ENCODE results near the gene ARHGEF7. TPM values are rescaled to one million over a fixed set of nuclear protein-coding genes. Genes with fewer than 3 reads are reported as not detected.

ARHGEF7 gene
- total and polyA plus RNA-seq, 2 experiments from 2014 or later, result 23.6 to 58.9 TPM

DNA sequence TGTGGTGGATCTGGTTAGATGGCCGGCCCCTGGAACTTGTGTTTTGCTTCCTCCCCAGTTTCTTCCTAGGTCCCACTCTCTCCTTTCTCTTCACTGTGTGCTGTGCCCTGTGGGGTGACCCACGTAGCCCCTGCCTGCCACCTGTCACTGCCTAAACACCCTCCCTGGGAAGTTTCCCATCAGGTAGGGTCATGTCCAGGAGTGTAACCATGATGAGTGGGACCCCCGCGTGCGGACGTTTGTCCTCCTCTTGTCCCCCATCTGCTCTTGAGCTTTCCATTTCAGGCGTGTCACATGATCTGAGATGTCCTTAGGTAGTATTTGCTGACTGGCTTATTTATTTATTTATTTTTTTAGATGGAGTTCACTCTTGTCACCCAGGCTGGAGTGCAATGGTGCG, 61.3 kb downstream of the ARHGEF7 start (continued):
- TF ChIP-seq, protein P1, sequence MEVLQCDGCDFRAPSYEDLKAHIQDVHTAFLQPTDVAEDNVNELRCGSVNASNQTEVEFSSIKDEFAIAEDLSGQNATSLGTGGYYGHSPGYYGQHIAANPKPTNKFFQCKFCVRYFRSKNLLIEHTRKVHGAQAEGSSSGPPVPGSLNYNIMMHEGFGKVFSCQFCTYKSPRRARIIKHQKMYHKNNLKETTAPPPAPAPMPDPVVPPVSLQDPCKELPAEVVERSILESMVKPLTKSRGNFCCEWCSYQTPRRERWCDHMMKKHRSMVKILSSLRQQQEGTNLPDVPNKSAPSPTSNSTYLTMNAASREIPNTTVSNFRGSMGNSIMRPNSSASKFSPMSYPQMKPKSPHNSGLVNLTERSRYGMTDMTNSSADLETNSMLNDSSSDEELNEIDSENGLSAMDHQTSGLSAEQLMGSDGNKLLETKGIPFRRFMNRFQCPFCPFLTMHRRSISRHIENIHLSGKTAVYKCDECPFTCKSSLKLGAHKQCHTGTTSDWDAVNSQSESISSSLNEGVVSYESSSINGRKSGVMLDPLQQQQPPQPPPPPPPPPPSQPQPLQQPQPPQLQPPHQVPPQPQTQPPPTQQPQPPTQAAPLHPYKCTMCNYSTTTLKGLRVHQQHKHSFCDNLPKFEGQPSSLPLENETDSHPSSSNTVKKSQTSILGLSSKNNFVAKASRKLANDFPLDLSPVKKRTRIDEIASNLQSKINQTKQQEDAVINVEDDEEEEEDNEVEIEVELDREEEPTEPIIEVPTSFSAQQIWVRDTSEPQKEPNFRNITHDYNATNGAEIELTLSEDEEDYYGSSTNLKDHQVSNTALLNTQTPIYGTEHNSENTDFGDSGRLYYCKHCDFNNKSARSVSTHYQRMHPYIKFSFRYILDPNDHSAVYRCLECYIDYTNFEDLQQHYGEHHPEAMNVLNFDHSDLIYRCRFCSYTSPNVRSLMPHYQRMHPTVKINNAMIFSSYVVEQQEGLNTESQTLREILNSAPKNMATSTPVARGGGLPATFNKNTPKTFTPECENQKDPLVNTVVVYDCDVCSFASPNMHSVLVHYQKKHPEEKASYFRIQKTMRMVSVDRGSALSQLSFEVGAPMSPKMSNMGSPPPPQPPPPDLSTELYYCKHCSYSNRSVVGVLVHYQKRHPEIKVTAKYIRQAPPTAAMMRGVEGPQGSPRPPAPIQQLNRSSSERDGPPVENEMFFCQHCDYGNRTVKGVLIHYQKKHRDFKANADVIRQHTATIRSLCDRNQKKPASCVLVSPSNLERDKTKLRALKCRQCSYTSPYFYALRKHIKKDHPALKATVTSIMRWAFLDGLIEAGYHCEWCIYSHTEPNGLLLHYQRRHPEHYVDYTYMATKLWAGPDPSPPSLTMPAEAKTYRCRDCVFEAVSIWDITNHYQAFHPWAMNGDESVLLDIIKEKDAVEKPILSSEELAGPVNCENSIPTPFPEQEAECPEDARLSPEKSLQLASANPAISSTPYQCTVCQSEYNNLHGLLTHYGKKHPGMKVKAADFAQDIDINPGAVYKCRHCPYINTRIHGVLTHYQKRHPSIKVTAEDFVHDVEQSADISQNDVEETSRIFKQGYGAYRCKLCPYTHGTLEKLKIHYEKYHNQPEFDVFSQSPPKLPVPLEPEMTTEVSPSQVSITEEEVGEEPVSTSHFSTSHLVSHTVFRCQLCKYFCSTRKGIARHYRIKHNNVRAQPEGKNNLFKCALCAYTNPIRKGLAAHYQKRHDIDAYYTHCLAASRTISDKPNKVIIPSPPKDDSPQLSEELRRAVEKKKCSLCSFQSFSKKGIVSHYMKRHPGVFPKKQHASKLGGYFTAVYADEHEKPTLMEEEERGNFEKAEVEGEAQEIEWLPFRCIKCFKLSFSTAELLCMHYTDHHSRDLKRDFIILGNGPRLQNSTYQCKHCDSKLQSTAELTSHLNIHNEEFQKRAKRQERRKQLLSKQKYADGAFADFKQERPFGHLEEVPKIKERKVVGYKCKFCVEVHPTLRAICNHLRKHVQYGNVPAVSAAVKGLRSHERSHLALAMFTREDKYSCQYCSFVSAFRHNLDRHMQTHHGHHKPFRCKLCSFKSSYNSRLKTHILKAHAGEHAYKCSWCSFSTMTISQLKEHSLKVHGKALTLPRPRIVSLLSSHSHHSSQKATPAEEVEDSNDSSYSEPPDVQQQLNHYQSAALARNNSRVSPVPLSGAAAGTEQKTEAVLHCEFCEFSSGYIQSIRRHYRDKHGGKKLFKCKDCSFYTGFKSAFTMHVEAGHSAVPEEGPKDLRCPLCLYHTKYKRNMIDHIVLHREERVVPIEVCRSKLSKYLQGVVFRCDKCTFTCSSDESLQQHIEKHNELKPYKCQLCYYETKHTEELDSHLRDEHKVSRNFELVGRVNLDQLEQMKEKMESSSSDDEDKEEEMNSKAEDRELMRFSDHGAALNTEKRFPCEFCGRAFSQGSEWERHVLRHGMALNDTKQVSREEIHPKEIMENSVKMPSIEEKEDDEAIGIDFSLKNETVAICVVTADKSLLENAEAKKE (CRISPR knock-in tag; IDR thresholded peaks at IDR 0.05), result no peak
- TF ChIP-seq, protein P2, sequence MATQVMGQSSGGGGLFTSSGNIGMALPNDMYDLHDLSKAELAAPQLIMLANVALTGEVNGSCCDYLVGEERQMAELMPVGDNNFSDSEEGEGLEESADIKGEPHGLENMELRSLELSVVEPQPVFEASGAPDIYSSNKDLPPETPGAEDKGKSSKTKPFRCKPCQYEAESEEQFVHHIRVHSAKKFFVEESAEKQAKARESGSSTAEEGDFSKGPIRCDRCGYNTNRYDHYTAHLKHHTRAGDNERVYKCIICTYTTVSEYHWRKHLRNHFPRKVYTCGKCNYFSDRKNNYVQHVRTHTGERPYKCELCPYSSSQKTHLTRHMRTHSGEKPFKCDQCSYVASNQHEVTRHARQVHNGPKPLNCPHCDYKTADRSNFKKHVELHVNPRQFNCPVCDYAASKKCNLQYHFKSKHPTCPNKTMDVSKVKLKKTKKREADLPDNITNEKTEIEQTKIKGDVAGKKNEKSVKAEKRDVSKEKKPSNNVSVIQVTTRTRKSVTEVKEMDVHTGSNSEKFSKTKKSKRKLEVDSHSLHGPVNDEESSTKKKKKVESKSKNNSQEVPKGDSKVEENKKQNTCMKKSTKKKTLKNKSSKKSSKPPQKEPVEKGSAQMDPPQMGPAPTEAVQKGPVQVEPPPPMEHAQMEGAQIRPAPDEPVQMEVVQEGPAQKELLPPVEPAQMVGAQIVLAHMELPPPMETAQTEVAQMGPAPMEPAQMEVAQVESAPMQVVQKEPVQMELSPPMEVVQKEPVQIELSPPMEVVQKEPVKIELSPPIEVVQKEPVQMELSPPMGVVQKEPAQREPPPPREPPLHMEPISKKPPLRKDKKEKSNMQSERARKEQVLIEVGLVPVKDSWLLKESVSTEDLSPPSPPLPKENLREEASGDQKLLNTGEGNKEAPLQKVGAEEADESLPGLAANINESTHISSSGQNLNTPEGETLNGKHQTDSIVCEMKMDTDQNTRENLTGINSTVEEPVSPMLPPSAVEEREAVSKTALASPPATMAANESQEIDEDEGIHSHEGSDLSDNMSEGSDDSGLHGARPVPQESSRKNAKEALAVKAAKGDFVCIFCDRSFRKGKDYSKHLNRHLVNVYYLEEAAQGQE (IDR thresholded peaks at IDR 0.05; ENCODE audit: unreplicated experiment), result no peak
- TF ChIP-seq ZNF114 (CRISPR knock-in tag; IDR thresholded peaks at IDR 0.05) (no peak), POLR2AphosphoS5 (IDR thresholded peaks at IDR 0.05; ENCODE audit: low read depth) (no peak)

DNA sequence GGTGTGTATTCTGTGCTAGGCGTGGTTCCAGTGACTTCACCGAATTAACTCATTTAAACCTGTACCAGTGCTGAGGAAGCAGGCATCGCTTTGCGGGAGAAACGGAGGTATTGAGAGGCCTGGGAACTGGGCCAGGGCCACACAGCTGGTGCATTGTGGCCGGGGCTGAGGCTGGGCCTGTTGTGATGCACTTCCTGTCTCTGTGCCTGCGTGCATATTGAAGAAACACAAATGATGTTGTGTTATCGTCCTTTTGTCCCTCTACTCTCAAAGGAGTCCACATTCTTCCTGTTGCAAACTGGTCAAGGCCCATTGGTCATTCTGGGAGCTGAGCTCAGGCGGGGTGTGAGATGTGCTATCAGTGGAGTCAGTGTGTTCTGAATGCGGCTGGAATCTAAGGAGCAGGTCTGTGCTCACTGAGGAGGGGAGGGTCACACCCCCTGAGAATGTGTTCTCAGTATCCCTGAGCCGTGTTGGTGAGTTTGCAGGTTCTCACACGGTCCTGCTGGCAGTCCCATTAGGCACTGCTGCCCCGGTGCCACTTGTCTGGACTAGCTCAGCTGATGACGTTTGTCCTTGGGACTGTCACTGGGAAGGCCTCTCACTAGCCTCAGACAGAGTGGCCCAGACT, 62.1 kb downstream of the ARHGEF7 start:
- Mint-ChIP-seq H3K27me3 (ENCODE audit: insufficient read depth, low read depth, poor library complexity) (peaks cover 8% of the 10 kb centered on the region), H3K4me1 (peaks cover 23% of the 10 kb centered on the region), H3K36me3 (ENCODE audit: low read depth) (peaks cover 3% of the 10 kb centered on the region), H3K9me3 (no peaks in the 10 kb centered on the region; the same call in 2 of the 3 replicates), H3K4me3 (no peak overlapping the region), H3K27ac (peak overlapping the region; percentile 24)
- Histone ChIP-seq H3K36me3 (ENCODE audit: insufficient read depth) (no peaks in the 10 kb centered on the region), H3K4me3 (no peak overlapping the region), H3K79me2 (replicated peaks; ENCODE audit: insufficient read depth) (peaks cover 99% of the 10 kb centered on the region), H2AFZ (no peak overlapping the region), H3K27me3 (ENCODE audit: insufficient read depth) (no peaks in the 10 kb centered on the region), H3K4me2 (no peak overlapping the region), H3F3A (replicated peaks; ENCODE audit: low read depth) (no peaks in the 10 kb centered on the region), H3K27ac (ENCODE audit: low read depth) (0 out of 2 replicates have a peak overlapping the region, but pooled peaks have one; percentile 19), H3K9me2 (ENCODE audit: insufficient read depth) (0 out of 2 replicates have a peak, but pooled peaks cover 8% of the 10 kb centered on the region), H4K20me1 (replicated peaks; ENCODE audit: insufficient read depth) (peaks cover 58% of the 10 kb centered on the region), H3K4me1 (ENCODE audit: insufficient read depth) (0 out of 2 replicates have a peak, but pooled peaks cover 5% of the 10 kb centered on the region)
- no peak for ATAC-seq
- no peak for DNase-seq (ENCODE audit: low spot score)
- TF ChIP-seq, protein P1 (CRISPR knock-in tag; IDR thresholded peaks at IDR 0.05), result no peak
- TF ChIP-seq ZNF114 (CRISPR knock-in tag; IDR thresholded peaks at IDR 0.05) (no peak), NANOG (IDR thresholded peaks at IDR 0.05; ENCODE audit: borderline replicate concordance) (no peak)

Data from GM23338 (cell line).